ENCODE measurements around the gene FAAP20.

DNA sequence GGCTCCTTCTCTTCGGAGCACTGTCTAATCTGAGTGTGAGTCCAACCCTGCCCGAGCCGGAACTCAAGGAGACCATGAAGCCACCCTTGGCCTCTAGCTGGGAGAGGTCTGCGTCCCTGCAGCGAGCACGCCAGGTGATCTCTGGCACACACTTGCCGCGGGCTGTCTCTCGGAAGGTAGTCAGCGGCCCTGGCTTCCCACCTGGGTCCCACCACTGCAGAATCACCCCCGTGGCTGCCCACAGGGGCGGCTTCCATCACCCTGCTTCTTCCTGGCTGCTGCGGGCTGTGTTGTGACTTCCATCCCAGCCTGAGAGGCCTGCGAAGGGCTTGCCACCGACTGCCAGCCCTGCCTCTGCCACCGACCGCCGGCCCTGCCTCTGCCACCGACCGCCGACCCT, 17.0 kb downstream of the FAAP20 start:
- TF ChIP-seq EZH2 (IDR thresholded peaks at IDR 0.05; ENCODE audit: borderline replicate concordance, insufficient read depth, low read length, poor library complexity, severe bottlenecking): no peak
- no peak for TF ChIP-seq RAD21 (conservative IDR thresholded peaks at IDR 0.05)
- TF ChIP-seq, protein P1, sequence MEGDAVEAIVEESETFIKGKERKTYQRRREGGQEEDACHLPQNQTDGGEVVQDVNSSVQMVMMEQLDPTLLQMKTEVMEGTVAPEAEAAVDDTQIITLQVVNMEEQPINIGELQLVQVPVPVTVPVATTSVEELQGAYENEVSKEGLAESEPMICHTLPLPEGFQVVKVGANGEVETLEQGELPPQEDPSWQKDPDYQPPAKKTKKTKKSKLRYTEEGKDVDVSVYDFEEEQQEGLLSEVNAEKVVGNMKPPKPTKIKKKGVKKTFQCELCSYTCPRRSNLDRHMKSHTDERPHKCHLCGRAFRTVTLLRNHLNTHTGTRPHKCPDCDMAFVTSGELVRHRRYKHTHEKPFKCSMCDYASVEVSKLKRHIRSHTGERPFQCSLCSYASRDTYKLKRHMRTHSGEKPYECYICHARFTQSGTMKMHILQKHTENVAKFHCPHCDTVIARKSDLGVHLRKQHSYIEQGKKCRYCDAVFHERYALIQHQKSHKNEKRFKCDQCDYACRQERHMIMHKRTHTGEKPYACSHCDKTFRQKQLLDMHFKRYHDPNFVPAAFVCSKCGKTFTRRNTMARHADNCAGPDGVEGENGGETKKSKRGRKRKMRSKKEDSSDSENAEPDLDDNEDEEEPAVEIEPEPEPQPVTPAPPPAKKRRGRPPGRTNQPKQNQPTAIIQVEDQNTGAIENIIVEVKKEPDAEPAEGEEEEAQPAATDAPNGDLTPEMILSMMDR (IDR thresholded peaks at IDR 0.05; ENCODE audit: poor library complexity, severe bottlenecking): no peak
- TF ChIP-seq EP300 (conservative IDR thresholded peaks at IDR 0.05; ENCODE audit: poor library complexity, severe bottlenecking): no peak
- no peak for TF ChIP-seq POLR2AphosphoS5 (IDR thresholded peaks at IDR 0.05)
